GM13977 (cell line): ENCODE data around the gene CEP55.

Source experiments
- DNase-seq: peaks from one replicate; pipeline ENCODE4 v3.0.0; 2012; ENCODE audit warnings: low spot score
- CTCF ChIP-seq: IDR thresholded peaks from 2 replicates; pipeline ENCODE4 v1.5.1; 2012; ENCODE audit warnings: mild to moderate bottlenecking, control low read depth; ENCODE audit not compliant: insufficient read depth; ENCODE audit errors: extremely low read depth, missing control alignments
- in situ Hi-C: fragments of 300-500 bp; cut with MboI; formaldehyde crosslinking; loops from one replicate; pipeline ENCODE4 v1.12.0; 2022; ENCODE audit warnings: low sequenced_read_pairs, low pct_unique_long_range_greater_than_20kb, mixed read lengths, inconsistent platforms; ENCODE audit not compliant: unreplicated experiment

The CEP55 gene

DNA sequence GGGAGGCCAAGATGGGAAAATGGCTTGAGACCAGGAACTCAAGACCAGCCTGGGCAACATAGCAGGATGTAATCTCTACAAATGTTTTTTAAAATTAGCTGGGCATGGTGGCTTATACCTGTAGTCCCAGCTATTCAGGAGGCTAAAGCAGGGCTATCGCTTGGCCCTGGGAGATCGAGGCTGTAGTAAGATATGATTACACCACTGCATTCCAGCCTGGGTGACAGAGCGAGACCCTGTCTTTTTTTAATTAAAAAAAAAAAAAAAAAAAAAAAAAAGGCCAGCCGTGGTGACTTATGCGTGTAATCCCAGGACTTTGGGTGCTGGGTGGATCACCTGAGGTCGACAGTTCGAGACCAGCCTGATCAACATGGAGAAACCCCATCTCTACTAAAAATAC, 41.7 kb upstream of the CEP55 start:
- TF ChIP-seq CTCF: no peak
- in situ Hi-C loops: no loop called here
- DNase-seq: no peak

DNA sequence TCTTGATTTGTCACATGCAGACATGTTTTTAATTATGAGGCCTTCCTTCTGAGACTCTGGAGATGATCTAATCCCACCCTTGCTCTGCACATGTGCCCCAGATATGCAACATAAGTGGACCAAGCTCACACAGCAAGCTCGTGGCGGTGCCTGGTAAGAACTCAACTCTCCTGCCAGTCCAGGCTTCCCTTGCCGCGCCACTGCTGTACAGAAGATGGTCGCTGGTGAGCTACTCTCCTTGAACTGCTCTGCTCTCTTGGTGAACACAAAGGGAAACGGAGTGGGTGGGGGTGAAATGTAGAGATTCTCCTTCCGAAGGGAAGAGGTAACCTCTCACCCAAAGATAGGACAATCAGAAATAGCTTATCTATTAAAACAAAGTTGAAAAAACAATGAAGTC, 39.9 kb upstream of the CEP55 start:
- DNase-seq: no peak
- no peak for TF ChIP-seq CTCF
- in situ Hi-C loops: no loop called here

GRCh38 chr10:93457511-93457910, 38.9 kb upstream of the CEP55 start:
- no peak for TF ChIP-seq CTCF
- no peak for DNase-seq
- in situ Hi-C loops: no loop called here

GRCh38 chr10:93458821-93459257, 37.6 kb upstream of the CEP55 start:
- no peak for TF ChIP-seq CTCF
- no peak for DNase-seq
- in situ Hi-C loops: no loop called here

DNA sequence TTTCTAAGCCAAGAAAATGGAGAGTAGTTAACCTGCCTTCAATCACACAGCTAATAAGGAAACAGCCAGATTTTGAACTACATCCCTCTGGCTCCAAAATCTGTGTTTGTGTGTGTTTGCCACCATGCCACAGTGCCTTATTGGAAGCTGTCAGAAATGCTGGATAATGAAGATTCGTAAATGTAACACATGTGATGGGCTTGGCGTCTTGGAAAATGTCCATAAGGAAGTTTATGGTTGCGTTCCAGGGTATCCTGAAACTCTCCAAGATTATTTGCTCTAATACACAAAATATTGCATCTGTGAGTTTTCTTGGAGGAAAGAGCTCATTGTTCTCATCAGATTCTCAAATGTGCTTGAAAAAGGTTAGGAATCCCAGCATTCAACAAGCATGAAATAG, 36.9 kb upstream of the CEP55 start:
- DNase-seq: no peak
- in situ Hi-C loops: no loop called here
- TF ChIP-seq CTCF: no peak

DNA sequence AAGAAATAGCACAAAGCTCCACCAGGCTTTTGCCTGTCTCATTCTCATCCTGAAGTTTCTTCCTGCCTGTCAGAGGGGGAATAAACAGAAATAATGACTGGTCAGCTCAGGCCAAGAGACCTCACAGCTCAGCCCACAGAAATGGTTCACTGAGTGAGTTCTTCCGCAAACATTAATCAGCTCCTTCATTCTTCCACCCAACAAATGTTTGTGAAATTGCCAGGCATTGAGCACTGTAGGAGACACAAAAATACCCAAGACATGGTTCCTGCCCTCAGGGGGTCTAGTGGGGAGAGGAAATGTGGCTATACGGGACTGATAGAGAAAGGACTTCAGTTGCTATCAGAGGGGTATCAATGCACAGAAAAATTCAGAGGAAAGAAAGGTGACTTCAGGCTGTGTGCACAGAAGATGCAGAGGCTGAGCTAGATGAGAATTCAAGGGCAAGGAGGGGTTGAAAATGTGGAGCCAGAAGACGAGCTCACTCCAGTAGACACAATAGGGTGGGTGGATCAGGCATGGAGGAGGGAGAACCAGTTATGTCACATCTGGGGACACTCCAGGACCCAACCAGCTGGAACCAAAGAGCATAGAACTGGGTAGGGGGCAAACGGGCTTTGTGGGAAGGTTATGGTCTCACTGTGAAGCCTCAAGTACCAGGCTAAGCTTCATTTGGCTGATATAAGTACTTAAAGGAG, 35.2 kb upstream of the CEP55 start:
- in situ Hi-C loops: no loop called here
- no peak for DNase-seq
- TF ChIP-seq CTCF: no peak
